GM12874 (cell line): ENCODE data around the gene ADGRB3.

Experiments used
- CTCF ChIP-seq: IDR thresholded peaks from 2 replicates; pipeline ENCODE4 v1.5.1; 2011; ENCODE audit warnings: low read depth, mild to moderate bottlenecking, control low read depth, low read length, moderate library complexity; ENCODE audit not compliant: insufficient read depth

Gene ADGRB3

GRCh38 chr6:69022993-69023392 is 387.9 kb downstream of the ADGRB3 start:
- no peak for TF ChIP-seq CTCF

GRCh38 chr6:69026243-69026642 is 391.2 kb downstream of the ADGRB3 start:
- TF ChIP-seq CTCF, result no peak

- TF ChIP-seq CTCF, result no peak
These were observed 391.6 kb downstream of the ADGRB3 start for GRCh38 chr6:69026715-69027114.

GRCh38 chr6:69027861-69028260 is 392.8 kb downstream of the ADGRB3 start:
- TF ChIP-seq CTCF, result no peak

GRCh38 chr6:69038841-69039240 is 403.8 kb downstream of the ADGRB3 start:
- TF ChIP-seq CTCF, result no peak

GRCh38 chr6:69042297-69042696 is 407.2 kb downstream of the ADGRB3 start:
- TF ChIP-seq CTCF, result no peak

GRCh38 chr6:69044534-69044933 is 409.5 kb downstream of the ADGRB3 start:
- TF ChIP-seq CTCF, result no peak

GRCh38 chr6:69059413-69059812 is 424.3 kb downstream of the ADGRB3 start:
- TF ChIP-seq CTCF, result no peak
